IMR-90 (cell line): ENCODE measurements around the gene SESN1. TPM values are rescaled to one million over a fixed set of nuclear protein-coding genes. Genes with fewer than 3 reads are reported as not detected.
"Not testable (repeated sequence)": the region's sequence is repeated elsewhere in the genome, so short reads cannot be mapped to it uniquely, and the experiment has no call there.

Source experiments
- ATAC-seq: fragments of 200-7000 bp; cut with Tn5 transposase; 2 replicates; pipeline ENCODE4 v1.9.1; 2020; ENCODE audit warnings: low read depth, mild to moderate bottlenecking, moderate library complexity
- BruUV-seq: library from RNA; stranded (reverse); fragments of 400-500 nt; replicated peaks from 2 replicates; lab custom pipeline; 2021; lab: Mats Ljungman, UMichigan
- CTCF ChIA-PET: fragments of 300-600 bp; formaldehyde crosslinking; extraction: SDS; loops from one replicate; lab custom pipeline; 2021; ENCODE audit warnings: antibody characterized with exemption; lab: Yijun Ruan, JAX
- POLR2A ChIA-PET: fragments of 300-600 bp; sonication (Branson Sonifier 250); formaldehyde crosslinking; loops from one replicate; lab custom pipeline; 2022; ENCODE audit warnings: antibody characterized with exemption; ENCODE audit not compliant: unreplicated experiment; lab: Charles Lee
- DNase-seq: peaks from one replicate; pipeline ENCODE4 v3.0.0; 2013
- H2AFZ ChIP-seq: replicated peaks from 2 replicates; pipeline ENCODE3; 2013; ENCODE audit warnings: low read length, mild to moderate bottlenecking; ENCODE audit not compliant: poor library complexity
- H2AK5ac ChIP-seq: 2 replicates; pipeline ENCODE4 v1.6.1; 2013; ENCODE audit warnings: low read depth, low read length, inconsistent platforms
- H2AK9ac ChIP-seq: replicated peaks from 2 replicates; pipeline ENCODE3; 2013; ENCODE audit warnings: mild to moderate bottlenecking, low read depth, low read length, moderate library complexity; ENCODE audit not compliant: poor library complexity
- H2BK120ac ChIP-seq: 2 replicates; pipeline ENCODE4 v1.6.1; 2013; ENCODE audit warnings: low read depth, low read length, inconsistent platforms
- H2BK15ac ChIP-seq: 3 replicates; pipeline ENCODE4 v1.6.1; 2013; ENCODE audit warnings: low read depth, low read length, inconsistent platforms
- H2BK20ac ChIP-seq: 2 replicates; pipeline ENCODE4 v1.6.1; 2013; ENCODE audit warnings: low read depth, mild to moderate bottlenecking, inconsistent platforms, low read length, moderate library complexity
- H2BK5ac ChIP-seq: 2 replicates; pipeline ENCODE4 v1.6.1; 2013; ENCODE audit warnings: mild to moderate bottlenecking, low read depth, low read length, inconsistent platforms; ENCODE audit not compliant: poor library complexity, severe bottlenecking
- H3K14ac ChIP-seq: replicated peaks from 2 replicates; pipeline ENCODE4 v1.6.1; 2013; ENCODE audit warnings: low read depth, low read length, inconsistent platforms
- H3K18ac ChIP-seq: 2 replicates; pipeline ENCODE4 v1.6.1; 2013; ENCODE audit warnings: low read depth, low read length, control low read depth
- H3K23ac ChIP-seq: 2 replicates; pipeline ENCODE4 v1.6.1; 2013; ENCODE audit warnings: low read depth, low read length, inconsistent platforms
- H3K27ac ChIP-seq: 2 replicates; pipeline ENCODE4 v1.5.1; 2013; ENCODE audit warnings: mild to moderate bottlenecking, control low read depth, low read length; ENCODE audit not compliant: insufficient read depth
- H3K27me3 ChIP-seq: 2 replicates; pipeline ENCODE4 v1.6.1; 2013; ENCODE audit warnings: low read length; ENCODE audit not compliant: control insufficient read depth, insufficient read depth
- H3K36me3 ChIP-seq: 2 replicates; pipeline ENCODE4 v1.6.1; 2013; ENCODE audit warnings: low read length, mixed read lengths; ENCODE audit not compliant: control insufficient read depth, insufficient read depth
- H3K4ac ChIP-seq: 2 replicates; pipeline ENCODE4 v1.6.1; 2013; ENCODE audit warnings: low read depth, low read length, inconsistent platforms
- H3K4me1 ChIP-seq: 2 replicates; pipeline ENCODE4 v1.6.1; 2013; ENCODE audit warnings: low read length, mixed read lengths; ENCODE audit not compliant: control insufficient read depth, insufficient read depth
- H3K4me2 ChIP-seq: 2 replicates; pipeline ENCODE4 v1.6.1; 2013; ENCODE audit warnings: low read depth, mild to moderate bottlenecking, control low read depth, low read length, moderate library complexity
- H3K4me3 ChIP-seq: 2 replicates; pipeline ENCODE4 v1.5.1; 2013; ENCODE audit warnings: low read depth, mild to moderate bottlenecking, control low read depth, low read length, moderate library complexity; ENCODE audit not compliant: insufficient read depth
- H3K56ac ChIP-seq: 2 replicates; pipeline ENCODE4 v1.6.1; 2013; ENCODE audit warnings: low read length, inconsistent platforms; ENCODE audit not compliant: insufficient read depth; ENCODE audit errors: extremely low read depth
- H3K79me1 ChIP-seq, 2 experiments: 2 replicates each; pipeline ENCODE4 v1.6.1; 2013; ENCODE audit warnings: low read length in 2 of 2, inconsistent platforms in 1 of 2, low read depth in 1 of 2
- H3K9ac ChIP-seq: 2 replicates; pipeline ENCODE4 v1.6.1; 2013; ENCODE audit warnings: low read depth, low read length, control low read depth
- H3K9me1 ChIP-seq: 2 replicates; pipeline ENCODE4 v1.6.1; 2013; ENCODE audit warnings: low read length, inconsistent platforms; ENCODE audit not compliant: insufficient read depth
- H3K9me3 ChIP-seq: 2 replicates; pipeline ENCODE4 v1.6.1; 2013; ENCODE audit warnings: low read length; ENCODE audit not compliant: control insufficient read depth, insufficient read depth
- H4K20me1 ChIP-seq: 2 replicates; pipeline ENCODE4 v1.6.1; 2013; ENCODE audit warnings: low read length, inconsistent platforms; ENCODE audit not compliant: insufficient read depth
- H4K5ac ChIP-seq: 2 replicates; pipeline ENCODE4 v1.6.1; 2013; ENCODE audit warnings: mild to moderate bottlenecking, low read depth, low read length, control low read depth
- H4K8ac ChIP-seq, 2 experiments: 2 replicates each; pipeline ENCODE4 v1.6.1; 2013; ENCODE audit warnings: low read depth in 2 of 2, low read length in 2 of 2, control low read depth in 1 of 2, inconsistent platforms in 1 of 2
- H4K91ac ChIP-seq: 2 replicates; pipeline ENCODE4 v1.6.1; 2013; ENCODE audit warnings: low read depth, low read length, inconsistent platforms; ENCODE audit not compliant: insufficient read depth
- WGBS, 2 experiments: methylation state at CpG; one replicate each; pipeline versions ENCODE4 v1.1.5 to v1.1.7; 2013; ENCODE audit warnings: missing lambda C conversion rate in 2 of 2; ENCODE audit not compliant: insufficient read length in 1 of 2; ENCODE audit errors: extremely low coverage in 2 of 2; 5-methylcytosine and 5-hydroxymethylcytosine counted together
- dilution Hi-C: fragments of 300-500 bp; cut with HindIII; formaldehyde crosslinking; loops from one replicate; pipeline ENCODE4 v1.14.3; 2018; ENCODE audit warnings: low sequenced_read_pairs; ENCODE audit not compliant: unreplicated experiment
- in situ Hi-C: fragments of 300-500 bp; cut with MboI; formaldehyde crosslinking; loops from 3 replicates; pipeline ENCODE4 v1.14.3; 2019; ENCODE audit warnings: low sequenced_read_pairs, inconsistent platforms, mixed read lengths
- intact Hi-C: fragments of 100-400 bp; cut with micrococcal nuclease; formaldehyde crosslinking; loops from 2 replicates; pipeline ENCODE4 v1.10.0; 2022
- polyA plus RNA-seq, 3 experiments: library from polyadenylated mRNA; depleted of rRNA; stranded (reverse); fragments of >200 nt; gene quantifications; 2 replicates each; pipeline ENCODE4 v1.2.3, GENCODE V29; 2012; ENCODE audit warnings: low replicate concordance in 1 of 3
- total RNA-seq: library from RNA; depleted of rRNA; stranded (reverse); fragments of >200 nt; gene quantifications from 2 replicates; pipeline ENCODE4 v1.2.3, GENCODE V29; 2012

Gene SESN1
- total and polyA plus RNA-seq, 2 of the 4 experiments (the other 2 are of a cell fraction), result 9.7 to 16.7 TPM

DNA sequence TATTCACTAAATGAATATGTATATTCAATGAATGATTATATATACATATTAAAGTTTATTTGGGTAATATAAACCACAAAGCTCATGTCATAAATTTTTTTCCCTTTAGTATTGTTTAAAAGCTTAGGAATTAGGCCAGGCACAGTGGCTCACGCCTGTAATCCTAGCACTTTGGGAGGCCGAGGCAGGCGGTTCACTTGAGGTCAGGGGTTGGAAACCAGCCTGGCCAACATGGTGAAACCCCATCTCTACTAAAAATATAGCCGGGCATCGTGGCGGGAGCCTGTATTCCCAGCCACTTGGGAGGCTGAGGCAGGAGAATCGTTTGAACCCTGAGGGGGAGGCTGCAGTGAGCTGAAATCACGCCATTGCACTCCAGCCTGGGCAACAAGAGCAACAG, 10.5 kb downstream of the SESN1 start:
- BruUV-seq, ATAC-seq, H2BK120ac ChIP-seq, H3K23ac ChIP-seq, H3K9me1 ChIP-seq, H4K20me1 ChIP-seq, dilution Hi-C loops, H2AK5ac ChIP-seq, H3K56ac ChIP-seq, H4K8ac ChIP-seq, H3K9ac ChIP-seq, H3K4me3 ChIP-seq, H3K27me3 ChIP-seq, H3K36me3 ChIP-seq, H4K5ac ChIP-seq, H4K91ac ChIP-seq, H3K4me1 ChIP-seq, H2AK9ac ChIP-seq, in situ Hi-C loops, H3K4me2 ChIP-seq, H3K4ac ChIP-seq, H3K14ac ChIP-seq, H3K27ac ChIP-seq, H2BK20ac ChIP-seq, H2BK15ac ChIP-seq, H3K9me3 ChIP-seq, POLR2A ChIA-PET, H2AFZ ChIP-seq, DNase-seq, H2BK5ac ChIP-seq, H3K18ac ChIP-seq, intact Hi-C loops: not testable (repeated sequence)
- H3K79me1 ChIP-seq, result peaks cover 3 to 14% of the 10 kb centered on the region in 2 experiments; a peak in 3 of 4 replicates
- CTCF ChIA-PET, result interaction anchor here (0.7 to 1.5 kb wide), 2 partner anchors 9 to 11 kb away, joined by 3 to 4 read pairs; no protein-coding TSS in a partner anchor
- no CpG with 5 or more reads among the region's 8 CpGs for WGBS, 2 experiments
